Glomerular endothelial cell (primary cell): ENCODE data around the gene RBM47. TPM values are rescaled to one million over a fixed set of nuclear protein-coding genes. Genes with fewer than 3 reads are reported as not detected.
"Not testable (repeated sequence)": the region's sequence is repeated elsewhere in the genome, so short reads cannot be mapped to it uniquely, and the experiment has no call there.

Source experiments
- DNase-seq: peaks from one replicate; pipeline ENCODE4 v3.0.0-alpha.2; 2011; ENCODE audit warnings: low read depth, low spot score; ENCODE audit errors: extremely low read depth
- total RNA-seq: library from RNA; depleted of rRNA; stranded (reverse); fragments of >200 nt; gene quantifications from 2 replicates; pipeline ENCODE4 v1.2.3, GENCODE V29; 2015

Gene RBM47
- 0.44 and 2.0 TPM in 2 replicates for total RNA-seq

- DNase-seq, result no peak
Observed at GRCh38 chr4:40629401-40630334, at the start of gene RBM47. Gene RBM47, minus strand, starts transcription at chr4:40629864. Its CDS starts 190,971 bp downstream, at chr4:40438893.

- no peak for DNase-seq
Observed at GRCh38 chr4:40678421-40678820, 48.8 kb upstream of the RBM47 start.

GRCh38 chr4:40675166-40675565, 45.5 kb upstream of the RBM47 start:
- no peak for DNase-seq

GRCh38 chr4:40672528-40673522, 43.2 kb upstream of the RBM47 start:
- peak; percentile 75 for DNase-seq

- no peak for DNase-seq
Observed at GRCh38 chr4:40669504-40669903, 39.8 kb upstream of the RBM47 start.

- DNase-seq, result no peak
Observed at GRCh38 chr4:40665842-40666241, 36.2 kb upstream of the RBM47 start.

- DNase-seq, result no peak
Observed at GRCh38 chr4:40662962-40663604, 33.4 kb upstream of the RBM47 start.

GRCh38 chr4:40661803-40662202, 32.1 kb upstream of the RBM47 start:
- DNase-seq, result no peak

GRCh38 chr4:40656201-40656863, 26.7 kb upstream of the RBM47 start:
- no peak for DNase-seq

- no peak for DNase-seq
Observed at GRCh38 chr4:40651280-40651679, 21.6 kb upstream of the RBM47 start.

- no peak for DNase-seq
Observed at GRCh38 chr4:40649321-40649720, 19.7 kb upstream of the RBM47 start.

GRCh38 chr4:40648742-40649281, 19.1 kb upstream of the RBM47 start:
- DNase-seq, result no peak

- DNase-seq, result no peak
Observed at GRCh38 chr4:40648131-40648530, 18.5 kb upstream of the RBM47 start.

- DNase-seq, result no peak
Observed at GRCh38 chr4:40645586-40645985, 15.9 kb upstream of the RBM47 start.

- no peak for DNase-seq
Observed at GRCh38 chr4:40632080-40632479, 2.4 kb upstream of the RBM47 start.

- no peak for DNase-seq
Observed at GRCh38 chr4:40630335-40631021, 814 bp upstream of the RBM47 start.

- DNase-seq, result no peak
Observed at GRCh38 chr4:40628888-40629287, 776 bp downstream of the RBM47 start.

GRCh38 chr4:40628407-40628806, 1.3 kb downstream of the RBM47 start:
- not testable (repeated sequence) for DNase-seq

GRCh38 chr4:40627540-40627939, 2.1 kb downstream of the RBM47 start:
- no peak for DNase-seq
